Stomach smooth muscle (tissue), 2 donors: ENCODE data around the gene ELP4.

ENCODE experiments used
- H3K27ac ChIP-seq: one replicate; pipeline ENCODE4 v1.7.0; 2013; ENCODE audit warnings: mild to moderate bottlenecking, low read length, inconsistent platforms
- H3K27me3 ChIP-seq, 2 donors: one replicate each; pipeline ENCODE4 v1.7.0; 2013; ENCODE audit warnings: low read length in 2 of 2; ENCODE audit not compliant: insufficient read depth in 2 of 2, control insufficient read depth in 1 of 2
- H3K36me3 ChIP-seq, 2 donors: one replicate each; pipeline ENCODE4 v1.7.0; 2013; ENCODE audit warnings: low read length in 2 of 2; ENCODE audit not compliant: control insufficient read depth in 2 of 2, insufficient read depth in 2 of 2
- H3K4me1 ChIP-seq: one replicate; pipeline ENCODE4 v1.7.0; 2013; ENCODE audit warnings: low read length; ENCODE audit not compliant: control insufficient read depth, insufficient read depth
- H3K4me3 ChIP-seq, 2 donors: one replicate each; pipeline ENCODE4 v1.7.0; 2013; ENCODE audit warnings: low read length in 2 of 2
- H3K9ac ChIP-seq, 2 donors: one replicate each; pipeline ENCODE4 v1.7.0; 2013; ENCODE audit warnings: low read length in 2 of 2, mild to moderate bottlenecking in 1 of 2
- H3K9me3 ChIP-seq, 2 donors: one replicate each; pipeline ENCODE4 v1.7.0; 2013; ENCODE audit warnings: low read length in 2 of 2; ENCODE audit not compliant: control insufficient read depth in 2 of 2
- donor health status: healthy.
- donor health status: Pancreatic carcinoma.

Gene ELP4

DNA sequence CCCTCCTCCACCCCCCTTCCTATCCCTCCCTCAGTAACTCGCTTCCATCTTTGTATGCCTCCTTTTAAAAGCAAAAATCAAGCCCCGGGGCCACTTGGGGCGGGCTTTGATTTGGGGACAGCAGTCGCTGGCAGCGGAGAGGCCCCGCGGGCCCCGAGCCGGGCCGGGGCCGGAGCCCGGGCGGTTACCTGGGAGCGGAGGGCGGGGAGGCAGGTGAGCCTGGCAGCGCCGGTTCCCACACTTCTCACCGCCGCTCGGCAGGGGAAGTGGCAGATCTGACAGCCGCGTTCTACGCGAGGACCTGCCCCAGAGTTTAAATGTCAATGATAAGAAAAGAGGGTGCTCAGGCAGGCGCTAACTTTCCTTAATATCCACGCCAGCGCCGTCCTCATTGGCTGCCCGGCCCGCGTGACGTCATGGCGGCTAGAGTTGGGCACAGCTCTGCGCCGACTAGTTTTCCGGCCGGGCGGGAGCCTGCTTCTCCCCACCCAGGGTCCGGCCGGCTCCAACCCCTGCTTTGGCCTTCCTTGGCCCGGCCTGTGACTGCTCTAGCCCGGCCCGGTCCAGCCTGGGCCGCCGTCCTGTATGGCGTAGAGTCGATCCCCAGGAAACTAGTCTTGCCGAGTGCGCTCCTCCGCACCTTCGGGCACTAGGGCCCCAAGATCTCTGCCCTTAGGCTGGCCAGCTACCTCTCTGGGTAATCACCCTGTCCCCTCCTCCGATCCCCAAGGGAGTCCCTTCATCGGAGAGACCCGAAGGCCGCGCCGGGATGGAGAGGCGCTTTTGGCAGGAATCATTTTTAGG, 308.3 kb downstream of the ELP4 start:
- Histone ChIP-seq H3K4me1 (peaks cover 43% of the 10 kb centered on the region), H3K36me3 (no peaks in the 10 kb centered on the region), H3K27me3 (peaks cover 83 to 98% of the 10 kb centered on the region in 2 donors), H3K9ac (no peak overlapping the region), H3K4me3 (peak overlapping the region in 1 of 2 donors; percentile 62), H3K27ac (no peak overlapping the region), H3K9me3 (no peaks in the 10 kb centered on the region)

GRCh38 chr11:31818425-31818755, 308.8 kb downstream of the ELP4 start:
- no peak overlapping the region for H3K9ac ChIP-seq
- H3K36me3 ChIP-seq, result no peaks in the 10 kb centered on the region
- no peaks in the 10 kb centered on the region for H3K9me3 ChIP-seq
- H3K4me1 ChIP-seq, result peaks cover 38% of the 10 kb centered on the region
- peaks cover 85 to 99% of the 10 kb centered on the region in 2 donors for H3K27me3 ChIP-seq
- H3K27ac ChIP-seq, result no peak overlapping the region
- no peak overlapping the region for H3K4me3 ChIP-seq

DNA sequence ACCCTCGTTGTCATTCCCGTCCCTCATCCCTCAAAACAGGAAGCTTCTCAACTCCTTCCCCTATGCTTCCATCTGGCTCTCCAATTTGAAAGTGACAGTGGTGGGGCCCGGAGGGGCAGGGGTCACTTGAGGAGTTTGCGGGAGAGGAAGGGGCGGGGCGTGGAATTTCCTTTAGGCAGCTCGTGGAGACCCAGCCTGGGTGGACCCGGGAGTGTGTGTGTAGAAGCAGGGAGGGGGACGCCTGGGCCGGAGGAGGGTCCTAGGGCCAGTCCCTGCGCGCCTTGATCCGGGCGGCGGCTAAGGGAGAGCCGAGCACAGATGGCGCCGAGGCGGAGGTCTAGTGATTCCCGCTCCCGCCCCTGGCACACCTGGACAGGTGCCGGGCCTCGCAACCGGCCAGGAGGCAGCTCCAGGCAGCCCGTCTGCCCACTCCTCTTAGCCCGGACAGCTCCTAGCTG, 309.3 kb downstream of the ELP4 start:
- Histone ChIP-seq H3K27ac (no peak overlapping the region), H3K9me3 (no peaks in the 10 kb centered on the region), H3K4me1 (peaks cover 34% of the 10 kb centered on the region), H3K9ac (no peak overlapping the region), H3K4me3 (no peak overlapping the region), H3K27me3 (peaks cover 85 to 99% of the 10 kb centered on the region in 2 donors), H3K36me3 (no peaks in the 10 kb centered on the region)

DNA sequence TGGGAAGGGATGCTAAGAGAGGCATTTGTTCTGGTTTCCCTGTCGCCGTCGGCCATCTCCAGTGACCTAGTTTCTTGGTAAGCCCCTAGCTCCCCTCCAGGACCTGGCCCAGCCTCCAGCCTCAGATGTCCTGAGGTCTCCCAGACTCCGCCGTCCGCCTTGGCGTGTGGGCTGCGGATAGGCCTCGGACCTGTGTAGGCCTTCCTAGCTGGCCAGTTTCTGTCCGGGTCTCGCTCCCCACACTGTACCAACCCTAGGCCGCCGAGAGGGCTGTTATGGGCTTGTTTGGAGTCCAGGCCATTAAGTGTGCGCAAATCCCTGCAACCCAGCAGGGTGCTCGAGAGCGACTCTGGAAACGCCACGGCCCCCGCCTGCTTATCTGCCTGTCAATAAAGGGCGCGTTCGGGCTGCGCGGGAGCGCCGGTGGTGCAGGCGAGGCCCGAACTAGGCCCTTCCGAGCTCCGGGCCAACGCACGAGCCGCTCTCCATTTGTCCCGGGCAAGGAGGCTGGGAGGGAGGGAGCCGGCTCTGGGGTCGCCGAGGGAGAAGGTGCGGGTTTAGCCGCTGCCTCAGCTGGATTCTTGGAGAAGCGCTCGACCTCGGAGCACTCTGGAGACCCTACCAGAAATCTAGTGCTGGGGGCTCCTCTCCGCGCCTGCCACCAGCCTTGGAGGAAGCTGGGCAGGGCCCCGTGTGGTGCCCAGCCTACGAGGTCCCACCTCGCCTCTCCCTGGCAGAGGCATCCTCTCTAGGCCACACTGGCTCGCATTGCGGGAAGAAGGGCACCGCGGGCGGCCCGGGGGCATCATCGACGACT, 310.3 kb downstream of the ELP4 start:
- H3K9me3 ChIP-seq, result no peaks in the 10 kb centered on the region
- H3K9ac ChIP-seq, result no peak overlapping the region
- no peaks in the 10 kb centered on the region for H3K36me3 ChIP-seq
- H3K27me3 ChIP-seq, result peaks cover 87 to 99% of the 10 kb centered on the region in 2 donors
- peaks cover 26% of the 10 kb centered on the region for H3K4me1 ChIP-seq
- no peak overlapping the region for H3K4me3 ChIP-seq
- no peak overlapping the region for H3K27ac ChIP-seq

DNA sequence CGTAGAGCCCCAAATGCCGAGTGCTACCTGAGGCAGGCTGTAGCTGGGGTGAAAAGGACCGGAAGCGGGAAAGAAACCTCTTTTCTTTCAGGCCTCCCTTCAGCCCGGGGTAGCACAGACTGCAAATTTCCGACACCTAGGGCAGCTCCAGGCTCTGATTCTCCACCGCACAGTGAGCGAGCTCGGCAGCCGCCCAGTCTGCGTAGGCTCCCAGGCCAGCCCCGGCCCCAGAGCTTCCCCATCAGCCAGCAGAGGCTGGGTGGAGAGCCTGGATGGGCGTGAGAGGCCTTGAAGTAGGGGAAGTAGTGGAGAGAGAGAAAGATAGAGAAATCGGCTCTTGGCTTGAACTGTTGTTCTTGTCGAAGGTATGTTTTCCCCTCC, 310.9 kb downstream of the ELP4 start:
- H3K4me1 ChIP-seq, result peaks cover 28% of the 10 kb centered on the region
- no peak overlapping the region for H3K9ac ChIP-seq
- no peak overlapping the region for H3K27ac ChIP-seq
- no peak overlapping the region for H3K4me3 ChIP-seq
- no peaks in the 10 kb centered on the region for H3K9me3 ChIP-seq
- H3K36me3 ChIP-seq, result no peaks in the 10 kb centered on the region
- peaks cover 87 to 99% of the 10 kb centered on the region in 2 donors for H3K27me3 ChIP-seq

- H3K27me3 ChIP-seq, result peaks cover 87 to 99% of the 10 kb centered on the region in 2 donors
- H3K4me1 ChIP-seq, result peaks cover 23% of the 10 kb centered on the region
- no peak overlapping the region for H3K4me3 ChIP-seq
- no peak overlapping the region for H3K9ac ChIP-seq
- H3K36me3 ChIP-seq, result no peaks in the 10 kb centered on the region
- no peaks in the 10 kb centered on the region for H3K9me3 ChIP-seq
- H3K27ac ChIP-seq, result no peak overlapping the region
Measured at GRCh38 chr11:31821235-31821764, 311.7 kb downstream of the ELP4 start.

DNA sequence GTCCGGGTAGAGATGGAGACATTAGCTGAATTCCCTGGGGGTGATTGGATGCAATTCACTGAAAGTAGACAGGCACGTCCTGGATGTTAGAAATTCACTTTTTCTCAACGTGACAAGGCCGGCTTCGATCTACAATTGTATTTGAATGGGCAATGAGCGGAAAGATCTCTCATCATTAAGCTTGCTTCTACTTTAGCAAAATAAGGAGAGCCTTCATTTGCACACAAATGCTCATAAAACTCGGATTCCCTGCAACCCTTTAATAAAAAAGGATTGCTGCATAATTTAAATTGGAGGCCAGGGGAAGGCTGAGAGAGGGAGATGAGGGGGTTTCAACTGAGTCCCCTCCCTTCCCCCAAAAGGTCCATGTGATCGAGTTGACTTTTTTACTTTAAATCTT, 312.2 kb downstream of the ELP4 start:
- Histone ChIP-seq H3K4me1 (peaks cover 20% of the 10 kb centered on the region), H3K36me3 (no peaks in the 10 kb centered on the region), H3K27ac (no peak overlapping the region), H3K27me3 (peaks cover 88 to 99% of the 10 kb centered on the region in 2 donors), H3K9ac (no peak overlapping the region), H3K9me3 (no peaks in the 10 kb centered on the region), H3K4me3 (no peak overlapping the region)

DNA sequence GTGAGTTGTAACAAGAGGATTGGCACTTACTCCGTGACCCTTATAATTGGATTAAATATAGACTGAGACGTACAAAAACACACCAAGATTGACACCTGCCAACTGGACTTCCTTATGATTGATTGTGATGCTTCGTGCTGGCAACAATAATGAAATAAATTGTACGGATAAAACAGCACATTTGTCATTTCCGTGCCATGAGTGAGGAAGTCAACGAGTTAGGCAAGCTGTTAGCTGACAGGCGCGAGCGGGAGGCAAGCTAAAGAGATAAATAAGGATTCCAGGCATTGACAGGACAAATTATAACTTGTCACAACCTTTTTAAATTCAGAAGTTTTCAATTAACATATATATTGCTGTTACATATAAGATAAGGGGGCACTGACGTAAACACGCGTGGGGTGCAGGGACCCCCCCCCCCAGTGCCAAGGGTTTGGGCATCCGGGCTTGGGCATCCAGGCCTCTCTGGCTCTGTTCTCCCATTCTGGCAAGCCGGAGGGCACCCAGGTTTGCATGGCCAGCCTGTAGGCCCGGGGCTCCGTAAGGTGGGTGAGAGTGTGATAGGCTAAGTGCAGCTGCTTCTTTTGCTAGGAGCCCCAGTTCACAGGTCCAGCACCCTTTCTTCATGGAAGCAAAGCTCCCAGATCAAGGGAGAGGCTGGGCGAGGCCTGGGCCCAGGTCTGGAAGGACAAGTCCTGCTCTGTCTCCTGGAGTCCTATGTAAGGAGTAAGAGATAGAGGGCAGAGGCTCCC, 312.8 kb downstream of the ELP4 start:
- Histone ChIP-seq H3K9ac (no peak overlapping the region), H3K4me3 (no peak overlapping the region), H3K36me3 (no peaks in the 10 kb centered on the region), H3K27me3 (peaks cover 87 to 99% of the 10 kb centered on the region in 2 donors), H3K9me3 (no peaks in the 10 kb centered on the region), H3K4me1 (peaks cover 19% of the 10 kb centered on the region), H3K27ac (no peak overlapping the region)

DNA sequence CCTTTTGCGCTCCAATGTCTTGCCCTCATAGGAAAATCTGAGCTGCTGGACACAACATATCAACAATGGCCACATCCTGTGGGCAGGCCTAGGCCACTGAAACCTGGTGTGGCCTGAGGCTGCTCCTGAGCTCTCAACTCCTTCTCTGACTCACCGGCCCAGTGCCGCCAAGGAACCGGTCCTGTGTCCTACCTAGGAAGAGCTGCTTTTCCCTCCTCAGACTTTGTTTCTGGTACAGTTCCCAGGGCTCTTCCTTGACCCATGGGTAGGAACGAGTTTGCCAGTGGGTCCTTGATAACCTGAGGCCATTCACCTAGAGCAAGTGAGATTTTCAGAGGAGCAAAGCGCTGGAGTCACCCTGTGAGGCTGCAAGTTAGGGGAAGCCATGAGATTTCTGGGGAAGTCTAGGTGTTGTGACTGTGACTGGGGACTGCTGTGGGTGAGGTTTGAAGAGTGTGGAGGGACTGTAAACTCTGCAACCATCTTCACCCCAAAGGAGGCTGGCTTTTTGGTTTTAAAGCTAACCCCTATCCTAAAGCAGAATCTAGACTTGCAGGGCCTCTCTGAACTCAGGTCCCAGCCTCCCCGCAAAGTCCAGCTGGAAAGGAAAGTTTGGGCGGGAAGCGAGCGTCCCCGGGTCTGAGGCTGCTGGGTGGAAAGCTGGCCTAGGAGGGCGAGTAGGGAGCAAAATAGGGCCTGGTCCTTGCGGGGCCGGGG, 313.5 kb downstream of the ELP4 start:
- Histone ChIP-seq H3K4me3 (no peak overlapping the region), H3K9me3 (no peaks in the 10 kb centered on the region), H3K27ac (no peak overlapping the region), H3K4me1 (peaks cover 11% of the 10 kb centered on the region), H3K36me3 (no peaks in the 10 kb centered on the region), H3K27me3 (peaks cover 89 to 98% of the 10 kb centered on the region in 2 donors), H3K9ac (no peak overlapping the region)
